ENCODE measurements around the gene S100A16. TPM values are rescaled to one million over a fixed set of nuclear protein-coding genes. Genes with fewer than 3 reads are reported as not detected.
"Not testable (repeated sequence)": the region's sequence is repeated elsewhere in the genome, so short reads cannot be mapped to it uniquely, and the experiment has no call there.

The S100A16 gene
- total RNA-seq, 5 donors from 2014 or later (not counting 1 experiment from before 2014, with no cell fraction given): 0.53 to 1.0 (median 0.82) TPM; not detected in 2

DNA sequence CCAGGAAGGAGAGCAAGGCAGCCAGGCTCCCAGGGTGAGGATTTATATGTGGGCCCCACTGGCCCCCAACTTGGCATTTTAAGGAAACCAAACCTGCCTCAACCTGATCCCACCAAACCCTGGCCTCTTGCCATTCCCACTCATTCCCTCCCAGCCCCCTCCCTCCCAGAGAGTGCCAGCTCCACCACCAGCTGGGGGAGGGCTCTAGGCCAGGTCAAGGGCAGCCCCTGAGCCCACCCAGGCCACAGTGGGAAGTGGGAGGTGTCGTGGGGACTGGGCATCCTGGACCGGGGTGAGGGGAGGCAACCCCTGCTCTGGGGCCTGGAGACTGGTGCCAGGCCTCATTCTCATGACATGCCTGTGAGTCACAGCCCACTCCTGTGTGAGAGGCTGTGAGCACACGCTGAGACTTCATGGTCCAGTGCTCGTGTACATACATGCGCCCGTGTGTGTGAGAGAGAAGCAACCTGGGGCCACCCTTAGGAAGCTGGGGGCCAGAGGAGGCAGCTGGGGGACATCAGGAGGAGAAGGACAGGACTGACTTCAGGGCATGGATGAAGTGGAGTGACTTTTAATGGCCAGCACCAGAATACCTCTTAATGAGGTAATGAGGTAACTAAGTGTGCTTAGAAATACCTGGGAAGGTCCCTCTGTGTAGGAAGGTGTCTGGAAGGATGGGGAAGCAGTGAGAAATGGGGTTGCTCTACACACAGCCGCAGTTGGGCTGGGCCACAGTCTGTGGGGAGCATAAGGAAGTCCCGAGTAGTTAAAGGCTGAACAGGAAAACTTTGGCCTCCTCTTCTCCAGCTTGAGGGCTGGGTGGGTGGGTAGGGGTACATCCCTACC is 47.2 kb downstream of the S100A16 start, which contains the start of gene S100A2:
Gene S100A2, minus strand, starts transcription at position 316 of the 846 bp plus-strand sequence. CDS start 1,967 bp downstream, outside the sequence.
- ATAC-seq (replicated peaks in 1 of 4): peak; percentile 39 to 54 (median 43)
- peaks cover 32 to 35% (median 32%) of the 10 kb centered on the region in 3 donors for H3K4me1 Mint-ChIP-seq
- no peaks in the 10 kb centered on the region for H3K27me3 Mint-ChIP-seq
- WGBS (ENCODE audit: insufficient coverage): 67% methylated on average over 5 of the region's 8 CpGs
- CTCF ChIA-PET: interaction anchor here (0.5 to 1.5 kb wide), 5 partner anchors 30 to 58 kb away, joined by 3 to 12 read pairs (median 3); partner anchors contain the start of gene S100A6 (in 1 of the 2)
- peaks cover 0 to 7% of the 10 kb centered on the region in 2 experiments for H3K27me3 ChIP-seq (replicated peaks in 1 of 2; ENCODE audit: control insufficient read depth in 2 of 2, extremely low read depth in 1 of 2, insufficient read depth in 2 of 2, low read length in 1 of 2)
- H3K36me3 ChIP-seq (ENCODE audit: control insufficient read depth in 2 of 2, extremely low read depth in 1 of 2, insufficient read depth in 1 of 2, low read length in 1 of 2): no peaks in the 10 kb centered on the region
- peak within 1 kb of the TSS; percentile 92 to 97 for H3K27ac Mint-ChIP-seq
- DNase-seq: peak in 6 of 35 experiments; percentile 2 to 40 (median 18)
- H3K9me3 ChIP-seq: no peaks in the 10 kb centered on the region
- H3K9me3 Mint-ChIP-seq: no peaks in the 10 kb centered on the region
- H3K4me3 ChIP-seq (ENCODE audit: control insufficient read depth in 1 of 2, extremely low read depth in 1 of 2, low read length in 1 of 2): no peak within 1 kb of the TSS
- POLR2A ChIA-PET: interaction anchor here in 1 of 2 donors (0.8 kb wide), 1 partner anchor 30 kb away, joined by 8 read pairs; the partner anchor contains the start of gene S100A6
- H3K27ac ChIP-seq (ENCODE audit: low read length): peak within 1 kb of the TSS; percentile 74
- H3K4me3 Mint-ChIP-seq: peak within 1 kb of the TSS in 2 of 3 donors; percentile 45 to 70
- H3K4me1 ChIP-seq (ENCODE audit: control insufficient read depth in 1 of 2, extremely low read depth in 1 of 2, insufficient read depth in 2 of 2, low read length in 2 of 2): peaks cover 4 to 37% of the 10 kb centered on the region in 2 experiments
- H3K36me3 Mint-ChIP-seq: no peaks in the 10 kb centered on the region

DNA sequence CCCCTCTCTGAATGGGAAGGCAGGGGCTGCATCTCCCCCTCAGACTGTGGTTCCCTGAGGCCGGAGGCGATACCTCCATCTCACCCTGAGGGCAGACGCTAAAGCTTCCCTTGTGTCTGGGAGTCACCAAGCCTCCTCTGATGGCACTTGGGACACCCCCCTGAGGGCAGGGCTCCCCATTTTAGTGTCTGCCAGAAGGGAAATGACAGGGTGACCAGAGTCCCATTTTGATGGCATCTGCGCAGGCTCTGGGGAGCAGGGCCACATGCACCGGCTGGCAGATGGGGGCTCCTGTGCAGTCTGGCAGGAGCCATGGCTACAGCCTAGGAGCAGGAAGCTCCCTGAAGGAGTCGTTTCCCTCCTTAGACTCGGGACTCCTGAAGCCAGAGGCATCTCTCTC is 48.9 kb downstream of the S100A16 start:
- no peak overlapping the region for H3K4me3 ChIP-seq (ENCODE audit: control insufficient read depth in 1 of 2, extremely low read depth in 1 of 2, low read length in 1 of 2)
- peaks cover 0 to 7% of the 10 kb centered on the region in 2 experiments for H3K27me3 ChIP-seq (replicated peaks in 1 of 2; ENCODE audit: control insufficient read depth in 2 of 2, extremely low read depth in 1 of 2, insufficient read depth in 2 of 2, low read length in 1 of 2)
- peaks cover 30 to 32% (median 32%) of the 10 kb centered on the region in 3 donors for H3K4me1 Mint-ChIP-seq
- H3K4me3 Mint-ChIP-seq: no peak overlapping the region
- H3K4me1 ChIP-seq (ENCODE audit: control insufficient read depth in 1 of 2, extremely low read depth in 1 of 2, insufficient read depth in 2 of 2, low read length in 2 of 2): peaks cover 4 to 37% of the 10 kb centered on the region in 2 experiments
- H3K36me3 Mint-ChIP-seq: no peaks in the 10 kb centered on the region
- H3K27me3 Mint-ChIP-seq: no peaks in the 10 kb centered on the region
- no peak for ATAC-seq (replicated peaks in 1 of 4)
- ChIA-PET POLR2A (no interaction called here), CTCF (no interaction called here)
- H3K9me3 Mint-ChIP-seq: no peaks in the 10 kb centered on the region
- WGBS (ENCODE audit: insufficient coverage): 95% methylated on average over 3 of the region's 7 CpGs
- no peak for DNase-seq
- H3K27ac ChIP-seq (ENCODE audit: low read length): no peak overlapping the region
- no peaks in the 10 kb centered on the region for H3K36me3 ChIP-seq (ENCODE audit: control insufficient read depth in 2 of 2, extremely low read depth in 1 of 2, insufficient read depth in 1 of 2, low read length in 1 of 2)
- no peaks in the 10 kb centered on the region for H3K9me3 ChIP-seq
- H3K27ac Mint-ChIP-seq: no peak overlapping the region

DNA sequence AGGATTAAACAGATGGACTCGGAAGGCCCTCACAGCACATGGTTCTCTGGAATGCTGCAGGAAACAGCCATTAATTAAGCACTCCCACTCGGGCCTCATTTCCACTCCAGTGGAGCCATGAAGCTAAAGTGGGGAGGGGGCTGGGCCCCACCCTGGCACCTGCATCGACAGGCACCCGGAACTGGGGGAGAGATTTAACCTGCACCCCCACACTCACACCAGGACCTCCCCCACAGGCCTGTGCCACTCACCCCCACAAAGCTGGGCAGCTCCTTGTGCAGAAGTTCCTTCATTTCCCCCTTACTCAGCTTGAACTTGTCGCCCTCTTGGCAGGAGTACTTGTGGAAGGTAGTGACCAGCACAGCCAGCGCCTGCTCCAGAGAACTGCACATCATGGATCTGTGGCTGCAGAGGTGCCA is 49.4 kb downstream of the S100A16 start:
- H3K36me3 Mint-ChIP-seq: no peaks in the 10 kb centered on the region

DNA sequence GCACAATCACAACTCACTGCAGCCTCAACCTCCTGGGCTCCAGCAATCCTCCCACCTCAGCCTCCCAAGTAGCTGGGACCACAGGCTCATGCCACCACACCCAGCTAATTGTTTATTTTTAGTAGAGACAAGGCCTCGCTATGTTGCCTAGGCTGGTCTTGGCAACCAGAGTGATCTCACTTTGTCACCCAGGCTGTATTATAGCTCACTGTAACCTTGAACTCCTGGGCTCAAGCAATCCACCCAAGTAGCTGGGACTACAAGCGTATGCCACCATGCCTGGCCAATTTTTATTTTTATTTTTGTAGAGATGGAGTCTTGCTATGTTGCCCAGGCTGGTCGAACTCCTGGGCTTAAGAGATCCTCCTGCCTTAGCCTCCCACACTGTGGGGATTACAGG is 50.9 kb downstream of the S100A16 start:
- H3K9me3 ChIP-seq; H3K36me3 ChIP-seq (ENCODE audit: control insufficient read depth in 2 of 2, extremely low read depth in 1 of 2, insufficient read depth in 1 of 2, low read length in 1 of 2); DNase-seq; H3K27me3 ChIP-seq (replicated peaks in 1 of 2; ENCODE audit: control insufficient read depth in 2 of 2, extremely low read depth in 1 of 2, insufficient read depth in 2 of 2, low read length in 1 of 2); H3K9me3 Mint-ChIP-seq; ATAC-seq (replicated peaks in 1 of 4); H3K27ac ChIP-seq (ENCODE audit: low read length); H3K27me3 Mint-ChIP-seq; H3K36me3 Mint-ChIP-seq; H3K4me3 Mint-ChIP-seq; POLR2A ChIA-PET; H3K4me3 ChIP-seq (ENCODE audit: control insufficient read depth in 1 of 2, extremely low read depth in 1 of 2, low read length in 1 of 2): not testable (repeated sequence)
- CTCF ChIA-PET: interaction anchor here (0.9 to 1.3 kb wide), 3 partner anchors 12 to 51 kb away, joined by 3 to 7 read pairs (median 5); no protein-coding TSS in a partner anchor
- peaks cover 4 to 18% of the 10 kb centered on the region in 2 experiments for H3K4me1 ChIP-seq (ENCODE audit: control insufficient read depth in 1 of 2, extremely low read depth in 1 of 2, insufficient read depth in 2 of 2, low read length in 2 of 2)
- Mint-ChIP-seq H3K4me1 (peaks cover 14 to 19% (median 16%) of the 10 kb centered on the region in 3 donors), H3K27ac (peak overlapping the region; percentile 27 to 34)
- WGBS (ENCODE audit: insufficient coverage): 89% methylated on average over 1 of the region's 3 CpGs

More for the DNA sequence above, 49.4 kb downstream of the S100A16 start:
- H3K27ac ChIP-seq (ENCODE audit: low read length): no peak overlapping the region
- H3K4me1 ChIP-seq (ENCODE audit: control insufficient read depth in 1 of 2, extremely low read depth in 1 of 2, insufficient read depth in 2 of 2, low read length in 2 of 2): peaks cover 4 to 32% of the 10 kb centered on the region in 2 experiments
- WGBS (ENCODE audit: insufficient coverage): 89% methylated on average over 1 of the region's 6 CpGs
- ChIA-PET CTCF (no interaction called here), POLR2A (no interaction called here)
- DNase-seq: no peak
- ATAC-seq (replicated peaks in 1 of 4): no peak
- H3K9me3 ChIP-seq: no peaks in the 10 kb centered on the region
- peaks cover 0 to 3% of the 10 kb centered on the region in 2 experiments for H3K27me3 ChIP-seq (replicated peaks in 1 of 2; ENCODE audit: control insufficient read depth in 2 of 2, extremely low read depth in 1 of 2, insufficient read depth in 2 of 2, low read length in 1 of 2)
- no peak overlapping the region for H3K4me3 ChIP-seq (ENCODE audit: control insufficient read depth in 1 of 2, extremely low read depth in 1 of 2, low read length in 1 of 2)
- H3K4me3 Mint-ChIP-seq: no peak overlapping the region
- no peaks in the 10 kb centered on the region for H3K36me3 ChIP-seq (ENCODE audit: control insufficient read depth in 2 of 2, extremely low read depth in 1 of 2, insufficient read depth in 1 of 2, low read length in 1 of 2)
- H3K4me1 Mint-ChIP-seq: peaks cover 27 to 28% (median 28%) of the 10 kb centered on the region in 3 donors
- no peaks in the 10 kb centered on the region for H3K27me3 Mint-ChIP-seq
- no peaks in the 10 kb centered on the region for H3K9me3 Mint-ChIP-seq
- H3K27ac Mint-ChIP-seq: no peak overlapping the region

DNA sequence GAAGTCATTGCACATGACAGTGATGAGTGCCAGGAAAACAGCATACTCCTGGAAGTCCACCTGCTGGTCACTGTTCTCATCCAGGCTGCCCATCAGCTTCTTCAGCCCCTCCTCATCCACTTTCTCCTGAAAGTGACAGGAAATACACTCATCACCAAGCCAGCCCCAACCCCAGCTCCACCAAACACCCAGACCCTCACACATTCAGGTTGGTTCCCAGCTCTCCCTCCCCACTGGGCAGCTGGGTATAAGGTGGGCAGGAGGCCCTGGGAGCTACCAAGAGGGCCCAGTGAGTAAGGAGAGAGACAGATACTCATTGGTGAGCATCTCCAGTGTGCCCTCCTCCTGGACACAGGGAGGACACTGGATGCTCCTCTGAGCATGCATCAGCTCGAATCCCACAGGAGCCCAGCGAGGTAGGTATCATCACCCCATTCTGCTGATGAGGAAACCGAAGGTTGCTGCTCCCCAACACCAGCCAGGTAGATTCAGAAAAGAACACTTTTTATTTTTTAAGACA is 51.4 kb downstream of the S100A16 start:
- Mint-ChIP-seq H3K27ac (no peak overlapping the region), H3K27me3 (no peaks in the 10 kb centered on the region), H3K4me1 (peaks cover 9 to 14% (median 12%) of the 10 kb centered on the region in 3 donors), H3K4me3 (no peak overlapping the region), H3K36me3 (no peaks in the 10 kb centered on the region), H3K9me3 (no peaks in the 10 kb centered on the region)
- Histone ChIP-seq H3K36me3 (ENCODE audit: control insufficient read depth in 2 of 2, extremely low read depth in 1 of 2, insufficient read depth in 1 of 2, low read length in 1 of 2) (no peaks in the 10 kb centered on the region), H3K9me3 (no peaks in the 10 kb centered on the region), H3K27ac (ENCODE audit: low read length) (no peak overlapping the region), H3K4me1 (ENCODE audit: control insufficient read depth in 1 of 2, extremely low read depth in 1 of 2, insufficient read depth in 2 of 2, low read length in 2 of 2) (peaks cover 0 to 13% of the 10 kb centered on the region in 2 experiments), H3K27me3 (replicated peaks in 1 of 2; ENCODE audit: control insufficient read depth in 2 of 2, extremely low read depth in 1 of 2, insufficient read depth in 2 of 2, low read length in 1 of 2) (no peaks in the 10 kb centered on the region), H3K4me3 (ENCODE audit: control insufficient read depth in 1 of 2, extremely low read depth in 1 of 2, low read length in 1 of 2) (no peak overlapping the region)
- ChIA-PET CTCF (interaction anchor here in 1 of 2 donors (1.2 kb wide), 1 partner anchor 51 kb away, joined by 3 read pairs; no protein-coding TSS in a partner anchor), POLR2A (no interaction called here)
- 96% methylated on average over 3 of the region's 3 CpGs for WGBS (ENCODE audit: insufficient coverage)
- no peak for ATAC-seq (replicated peaks in 1 of 4)
- DNase-seq: no peak

DNA sequence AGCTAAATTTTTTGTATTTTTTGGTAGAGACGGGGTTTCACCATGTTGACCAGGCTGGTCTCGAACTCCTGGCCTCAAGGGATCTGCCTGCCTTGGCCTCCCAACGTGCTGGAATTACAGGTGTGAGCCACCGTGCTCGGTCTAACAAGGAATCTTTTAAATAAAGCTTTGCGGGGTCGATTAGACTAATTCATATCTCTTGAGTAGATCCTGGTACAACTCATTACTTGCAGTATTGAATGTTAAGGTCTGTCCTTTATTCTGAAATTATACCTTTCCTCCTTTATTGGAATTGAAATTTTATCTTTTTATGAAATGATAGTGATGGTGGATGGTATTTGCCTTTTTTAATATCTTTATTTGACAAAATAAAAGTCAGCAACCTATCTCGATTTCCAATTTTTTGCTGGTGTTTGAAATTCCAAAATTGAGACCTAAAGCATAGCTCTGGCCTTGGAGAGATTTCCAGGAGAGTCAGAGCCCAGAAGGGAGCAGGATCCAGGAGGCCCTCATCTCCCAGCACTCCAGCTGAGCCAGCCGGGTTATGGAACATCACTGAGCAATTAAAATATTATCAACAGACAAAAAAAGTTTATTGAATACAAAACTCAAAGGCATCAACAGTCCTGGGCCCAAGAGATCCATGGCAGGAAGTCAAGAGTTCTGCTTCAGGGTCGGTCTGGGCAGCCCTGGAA is 52.0 kb downstream of the S100A16 start:
- H3K27me3 ChIP-seq (replicated peaks in 1 of 2; ENCODE audit: control insufficient read depth in 2 of 2, extremely low read depth in 1 of 2, insufficient read depth in 2 of 2, low read length in 1 of 2): no peaks in the 10 kb centered on the region
- H3K27ac Mint-ChIP-seq: no peak overlapping the region
- DNase-seq: no peak
- no peak overlapping the region for H3K4me3 ChIP-seq (ENCODE audit: control insufficient read depth in 1 of 2, extremely low read depth in 1 of 2, low read length in 1 of 2)
- H3K27ac ChIP-seq (ENCODE audit: low read length): no peak overlapping the region
- no peak overlapping the region for H3K4me3 Mint-ChIP-seq
- H3K4me1 Mint-ChIP-seq: peaks cover 5 to 8% (median 7%) of the 10 kb centered on the region in 3 donors
- H3K27me3 Mint-ChIP-seq: no peaks in the 10 kb centered on the region
- H3K9me3 Mint-ChIP-seq: no peaks in the 10 kb centered on the region
- no peaks in the 10 kb centered on the region for H3K36me3 Mint-ChIP-seq
- CTCF ChIA-PET: no interaction called here
- ATAC-seq (replicated peaks in 1 of 4): no peak
- POLR2A ChIA-PET: no interaction called here
- H3K36me3 ChIP-seq (ENCODE audit: control insufficient read depth in 2 of 2, extremely low read depth in 1 of 2, insufficient read depth in 1 of 2, low read length in 1 of 2): no peaks in the 10 kb centered on the region
- H3K4me1 ChIP-seq (ENCODE audit: control insufficient read depth in 1 of 2, extremely low read depth in 1 of 2, insufficient read depth in 2 of 2, low read length in 2 of 2): peaks cover 0 to 7% of the 10 kb centered on the region in 2 experiments
- WGBS (ENCODE audit: insufficient coverage): 84% methylated on average over 3 of the region's 10 CpGs
- no peaks in the 10 kb centered on the region for H3K9me3 ChIP-seq

Measured in T-cell (primary cell).